ENCODE measurements around the gene RBMS3.

- TF ChIP-seq BRCA1 (IDR thresholded peaks at IDR 0.05; ENCODE audit: low read depth, low read length) (no peak), BACH1 (IDR thresholded peaks at IDR 0.05; ENCODE audit: low read length) (no peak), BCL11A (IDR thresholded peaks at IDR 0.05; ENCODE audit: low read depth in 2 of 2, low read length in 2 of 2) (no peak), TEAD4 (IDR thresholded peaks at IDR 0.05; ENCODE audit: low read depth, low read length) (no peak), POLR2A (IDR thresholded peaks at IDR 0.05; ENCODE audit: control extremely low read depth in 1 of 2, low read depth in 2 of 2, low read length in 2 of 2) (no peak)
Observed at GRCh38 chr3:29668233-29668632, 387.4 kb downstream of the RBMS3 start.
